Measurements from ENCODE around the gene KAT8.
A peak's percentile ranks its signal among the peaks of the same experiment; 100 is the strongest.
"Not testable (repeated sequence)": the region's sequence is repeated elsewhere in the genome, so short reads cannot be mapped to it uniquely, and the experiment has no call there.

The KAT8 gene

DNA sequence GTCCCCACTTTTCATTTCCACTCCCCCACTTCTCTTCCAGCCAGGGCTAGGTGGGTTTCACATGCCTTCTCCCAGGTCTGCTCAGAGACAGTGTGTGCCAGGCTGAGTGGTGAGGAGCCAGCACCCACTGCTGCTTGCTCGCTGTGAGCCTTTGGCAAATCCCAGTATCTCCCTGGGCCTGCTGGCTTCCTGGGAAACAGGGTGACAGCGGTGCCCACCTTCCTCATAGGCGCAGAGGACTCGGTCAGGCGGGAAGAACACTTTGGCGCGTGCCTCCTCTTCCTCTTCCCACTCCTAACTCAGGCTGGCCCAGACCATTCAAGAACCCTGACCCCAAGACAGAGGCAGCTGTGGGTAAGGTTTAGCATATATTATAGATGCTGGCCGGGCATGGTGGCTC, 28.3 kb upstream of the KAT8 start:
- Histone ChIP-seq H3K36me3 (ENCODE audit: insufficient read depth, insufficient read length, low read length) (peaks cover 66% of the 10 kb centered on the region), H3K27me3 (ENCODE audit: insufficient read depth, insufficient read length) (no peaks in the 10 kb centered on the region), H3K4me3 (ENCODE audit: insufficient read length, low read depth) (no peak overlapping the region), H3K9ac (ENCODE audit: insufficient read length, low read depth) (no peak overlapping the region), H3K9me3 (ENCODE audit: insufficient read depth, low read length) (no peaks in the 10 kb centered on the region), H3K4me1 (ENCODE audit: insufficient read depth, insufficient read length) (peaks cover 7% of the 10 kb centered on the region)
- no peak for TF ChIP-seq SUZ12 (IDR thresholded peaks at IDR 0.05; ENCODE audit: extremely low read depth, insufficient read depth, insufficient read length)
- TF ChIP-seq YY1 (IDR thresholded peaks at IDR 0.05; ENCODE audit: insufficient read depth, insufficient read length) = no peak
- TF ChIP-seq ZNF274 (IDR thresholded peaks at IDR 0.05; ENCODE audit: low read depth, low read length) = no peak
- DNase-seq (ENCODE audit: low read depth, low spot score) = no peak

DNA sequence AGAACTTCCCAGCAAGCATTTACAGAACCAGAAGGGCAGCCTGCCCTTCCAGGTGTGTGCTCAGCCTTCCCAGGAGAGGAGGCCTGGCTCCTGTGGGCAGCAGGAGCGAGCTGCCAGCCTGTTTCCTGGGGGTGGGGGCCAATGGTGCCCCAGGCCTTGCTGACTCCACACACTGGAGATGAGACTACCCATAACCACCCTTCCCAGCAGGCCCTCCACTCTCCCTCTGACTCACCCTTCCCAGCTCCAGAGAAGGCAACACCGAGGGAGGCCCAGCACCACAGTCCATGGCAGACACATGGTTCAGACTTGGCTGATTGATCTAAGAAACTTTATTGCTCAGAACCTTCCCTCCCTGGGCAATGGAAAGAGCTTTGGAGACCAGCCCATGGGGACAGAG, 26.9 kb upstream of the KAT8 start:
- Histone ChIP-seq H3K36me3 (ENCODE audit: insufficient read depth, insufficient read length, low read length) (peaks cover 56% of the 10 kb centered on the region), H3K4me3 (ENCODE audit: insufficient read length, low read depth) (no peak overlapping the region), H3K4me1 (ENCODE audit: insufficient read depth, insufficient read length) (peaks cover 11% of the 10 kb centered on the region), H3K27me3 (ENCODE audit: insufficient read depth, insufficient read length) (no peaks in the 10 kb centered on the region), H3K9me3 (ENCODE audit: insufficient read depth, low read length) (no peaks in the 10 kb centered on the region), H3K9ac (ENCODE audit: insufficient read length, low read depth) (no peak overlapping the region)
- DNase-seq (ENCODE audit: low read depth, low spot score) = no peak
- TF ChIP-seq SUZ12 (IDR thresholded peaks at IDR 0.05; ENCODE audit: extremely low read depth, insufficient read depth, insufficient read length) (no peak), YY1 (IDR thresholded peaks at IDR 0.05; ENCODE audit: insufficient read depth, insufficient read length) (no peak), ZNF274 (IDR thresholded peaks at IDR 0.05; ENCODE audit: low read depth, low read length) (no peak)

DNA sequence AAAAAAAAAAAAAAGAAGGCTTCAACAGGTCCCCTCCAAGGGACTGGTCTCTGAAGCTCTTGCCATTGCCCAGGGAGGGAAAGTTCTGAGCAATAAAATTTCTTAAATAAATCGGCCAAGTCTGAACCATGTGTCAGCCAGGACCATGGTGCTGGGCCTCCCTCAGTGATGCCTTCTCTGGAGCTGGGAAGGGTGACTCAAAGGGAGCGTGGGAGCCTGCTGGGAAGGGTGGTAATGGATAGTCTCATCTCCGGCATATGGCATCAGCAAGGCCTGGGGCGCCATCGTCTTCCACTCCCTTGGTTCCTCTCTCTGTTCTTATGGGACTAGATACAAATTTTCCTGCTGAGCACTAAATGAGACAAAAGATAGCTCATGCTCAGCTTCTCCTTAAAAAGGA, 25.1 kb upstream of the KAT8 start:
- peaks cover 7% of the 10 kb centered on the region for H3K4me1 ChIP-seq (ENCODE audit: insufficient read depth, insufficient read length)
- no peak overlapping the region for H3K9ac ChIP-seq (ENCODE audit: insufficient read length, low read depth)
- TF ChIP-seq SUZ12 (IDR thresholded peaks at IDR 0.05; ENCODE audit: extremely low read depth, insufficient read depth, insufficient read length) (no peak), ZNF274 (IDR thresholded peaks at IDR 0.05; ENCODE audit: low read depth, low read length) (no peak), YY1 (IDR thresholded peaks at IDR 0.05; ENCODE audit: insufficient read depth, insufficient read length) (no peak)
- H3K9me3 ChIP-seq (ENCODE audit: insufficient read depth, low read length) = no peaks in the 10 kb centered on the region
- no peak for DNase-seq (ENCODE audit: low read depth, low spot score)
- peaks cover 43% of the 10 kb centered on the region for H3K36me3 ChIP-seq (ENCODE audit: insufficient read depth, insufficient read length, low read length)
- H3K27me3 ChIP-seq (ENCODE audit: insufficient read depth, insufficient read length) = no peaks in the 10 kb centered on the region
- H3K4me3 ChIP-seq (ENCODE audit: insufficient read length, low read depth) = no peak overlapping the region

DNA sequence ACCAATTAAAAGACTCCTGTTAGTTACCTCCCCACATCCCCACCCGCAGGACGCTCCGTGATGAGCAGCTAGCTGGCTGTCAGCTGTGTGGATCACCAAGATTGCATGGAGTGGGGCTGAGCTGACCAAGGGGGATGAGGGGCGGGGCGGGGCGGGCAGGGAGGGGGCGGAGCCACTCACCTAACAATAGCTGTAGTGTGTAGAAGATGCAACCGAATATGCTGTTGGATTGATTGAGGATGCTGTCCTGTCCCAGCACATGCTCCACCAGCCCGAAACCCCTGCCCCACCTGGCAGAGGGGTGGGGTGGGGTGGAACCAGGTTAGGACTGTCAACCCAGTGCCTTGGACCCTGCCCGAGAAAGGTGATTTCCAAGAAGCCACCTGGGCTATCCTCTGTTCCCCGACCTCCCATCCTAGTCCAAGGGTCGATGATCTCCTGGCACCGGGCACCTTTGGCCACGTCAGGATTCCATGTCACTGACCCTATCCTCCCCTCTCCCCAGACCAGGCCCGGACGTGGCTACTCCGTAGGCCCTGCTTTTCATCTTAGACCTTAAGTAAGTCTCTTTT, 24.2 kb upstream of the KAT8 start:
- H3K27me3 ChIP-seq (ENCODE audit: insufficient read depth, insufficient read length) = no peaks in the 10 kb centered on the region
- peaks cover 34% of the 10 kb centered on the region for H3K36me3 ChIP-seq (ENCODE audit: insufficient read depth, insufficient read length, low read length)
- peak overlapping the region; percentile 99 for H3K4me3 ChIP-seq (ENCODE audit: insufficient read length, low read depth)
- peaks cover 7% of the 10 kb centered on the region for H3K4me1 ChIP-seq (ENCODE audit: insufficient read depth, insufficient read length)
- H3K9me3 ChIP-seq (ENCODE audit: insufficient read depth, low read length) = no peaks in the 10 kb centered on the region
- DNase-seq (ENCODE audit: low read depth, low spot score) = no peak
- H3K9ac ChIP-seq (ENCODE audit: insufficient read length, low read depth) = peak overlapping the region; percentile 99
- TF ChIP-seq ZNF274 (IDR thresholded peaks at IDR 0.05; ENCODE audit: low read depth, low read length) (no peak), YY1 (IDR thresholded peaks at IDR 0.05; ENCODE audit: insufficient read depth, insufficient read length) (no peak)

DNA sequence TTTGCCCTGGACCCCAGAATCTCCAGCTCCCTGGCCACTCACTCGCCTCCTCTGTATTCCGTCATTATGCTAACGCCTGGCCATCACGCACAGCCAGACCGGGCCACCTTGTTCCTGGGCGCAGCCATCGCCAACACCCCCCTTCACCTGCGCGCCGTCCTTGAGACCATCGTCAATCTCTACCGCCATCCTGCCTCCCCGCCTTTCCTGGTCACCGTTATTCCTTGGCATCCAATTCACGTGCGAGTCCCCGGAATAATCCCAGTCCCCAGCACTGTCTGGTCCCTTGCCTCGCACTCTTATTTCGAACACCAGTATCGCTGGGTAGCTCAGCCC, 23.4 kb upstream of the KAT8 start:
- peak overlapping the region; percentile 99 for H3K4me3 ChIP-seq (ENCODE audit: insufficient read length, low read depth)
- H3K27me3 ChIP-seq (ENCODE audit: insufficient read depth, insufficient read length) = no peaks in the 10 kb centered on the region
- H3K36me3 ChIP-seq (ENCODE audit: insufficient read depth, insufficient read length, low read length) = peaks cover 25% of the 10 kb centered on the region
- TF ChIP-seq YY1 (IDR thresholded peaks at IDR 0.05; ENCODE audit: insufficient read depth, insufficient read length) (no peak), ZNF274 (IDR thresholded peaks at IDR 0.05; ENCODE audit: low read depth, low read length) (no peak), SUZ12 (IDR thresholded peaks at IDR 0.05; ENCODE audit: extremely low read depth, insufficient read depth, insufficient read length) (no peak)
- H3K4me1 ChIP-seq (ENCODE audit: insufficient read depth, insufficient read length) = peaks cover 7% of the 10 kb centered on the region
- no peaks in the 10 kb centered on the region for H3K9me3 ChIP-seq (ENCODE audit: insufficient read depth, low read length)
- peak overlapping the region; percentile 99 for H3K9ac ChIP-seq (ENCODE audit: insufficient read length, low read depth)
- DNase-seq (ENCODE audit: low read depth, low spot score) = no peak

DNA sequence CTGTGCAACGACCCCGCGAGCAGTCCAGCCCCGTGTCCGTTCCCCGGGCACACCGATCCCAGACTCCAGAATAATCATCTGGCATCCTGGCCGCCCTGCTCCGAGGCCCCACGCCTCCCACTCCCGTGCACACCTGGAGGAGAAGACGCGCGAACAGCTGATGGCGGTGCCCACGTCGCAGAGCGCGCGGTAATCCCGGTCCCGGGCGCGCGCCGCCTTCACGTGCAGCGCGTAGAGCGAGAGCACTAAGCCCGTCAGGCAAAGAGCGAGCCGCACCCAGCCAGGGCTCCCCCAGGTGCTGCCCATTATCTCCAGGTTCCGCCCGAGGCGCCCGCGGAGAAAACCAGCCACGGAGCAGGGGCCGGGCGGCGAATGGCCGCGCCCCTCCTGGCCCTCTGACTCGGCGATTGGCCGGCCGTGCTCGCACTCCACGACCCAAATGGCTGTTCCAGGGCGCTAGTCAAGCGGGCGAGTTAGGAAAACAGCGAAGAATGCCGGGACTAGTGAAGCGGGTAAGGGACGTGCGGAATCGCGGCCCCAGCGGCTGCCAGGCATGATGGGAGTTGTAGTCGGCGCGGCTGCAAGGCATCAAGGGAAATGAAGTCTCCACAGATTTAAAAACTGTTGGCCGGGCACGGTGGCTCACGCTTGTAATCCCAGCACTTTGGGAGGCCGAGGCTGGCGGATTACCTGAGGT, 22.9 kb upstream of the KAT8 start, which contains the start of gene VKORC1:
Gene VKORC1, minus strand, starts transcription at position 374 of the 697 bp plus-strand sequence. Its CDS starts 68 bp downstream, at position 306.
- peaks cover 7% of the 10 kb centered on the region for H3K4me1 ChIP-seq (ENCODE audit: insufficient read depth, insufficient read length)
- H3K9ac ChIP-seq (ENCODE audit: insufficient read length, low read depth) = peak within 1 kb of the TSS; percentile 99
- H3K9me3 ChIP-seq (ENCODE audit: insufficient read depth, low read length) = no peaks in the 10 kb centered on the region
- peak within 1 kb of the TSS; percentile 99 for H3K4me3 ChIP-seq (ENCODE audit: insufficient read length, low read depth)
- TF ChIP-seq YY1 (IDR thresholded peaks at IDR 0.05; ENCODE audit: insufficient read depth, insufficient read length) (no peak), SUZ12 (IDR thresholded peaks at IDR 0.05; ENCODE audit: extremely low read depth, insufficient read depth, insufficient read length) (no peak), ZNF274 (IDR thresholded peaks at IDR 0.05; ENCODE audit: low read depth, low read length) (no peak)
- H3K27me3 ChIP-seq (ENCODE audit: insufficient read depth, insufficient read length) = no peaks in the 10 kb centered on the region
- peaks cover 22% of the 10 kb centered on the region for H3K36me3 ChIP-seq (ENCODE audit: insufficient read depth, insufficient read length, low read length)
- peak; percentile 98 for DNase-seq (ENCODE audit: low read depth, low spot score)

DNA sequence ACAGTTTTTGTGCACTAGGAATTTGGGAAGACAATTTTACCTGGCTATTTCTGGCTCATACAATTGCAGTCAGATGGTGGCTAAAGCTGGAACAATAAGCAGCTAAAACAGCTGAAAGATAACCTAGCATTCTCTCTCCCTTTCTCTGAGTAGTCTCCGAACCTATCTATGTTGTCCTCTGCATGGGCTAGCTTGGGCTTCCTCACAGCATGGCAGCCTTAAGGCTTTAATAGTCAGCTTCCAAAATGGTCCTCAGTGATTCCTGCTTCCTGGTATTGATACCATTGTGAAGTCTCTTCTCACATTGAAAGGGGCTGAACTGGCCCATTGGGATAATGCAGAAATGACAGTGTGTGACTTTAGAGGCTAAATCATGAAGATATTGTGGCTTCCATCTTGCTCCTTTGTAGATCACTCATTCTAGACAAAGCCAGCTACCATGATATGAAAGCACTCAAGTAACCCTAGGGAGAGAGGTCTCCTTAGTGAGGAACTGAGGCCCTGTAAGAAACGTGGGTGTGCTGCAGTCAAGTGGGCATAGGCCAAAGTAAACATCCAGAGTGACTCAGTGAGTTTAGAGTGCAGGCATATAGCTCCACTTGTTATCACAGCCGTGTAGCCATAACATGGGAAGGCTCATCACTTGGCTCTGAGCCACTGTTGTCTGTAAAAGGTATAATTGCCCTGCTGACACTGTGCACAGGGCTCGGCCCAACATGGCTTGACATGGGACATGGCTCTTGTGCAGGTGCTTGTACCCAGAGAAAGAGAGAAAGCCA, 17.4 kb upstream of the KAT8 start:
- Histone ChIP-seq H3K27me3 (ENCODE audit: insufficient read depth, insufficient read length) (no peaks in the 10 kb centered on the region), H3K4me1 (ENCODE audit: insufficient read depth, insufficient read length) (peaks cover 4% of the 10 kb centered on the region), H3K9ac (ENCODE audit: insufficient read length, low read depth) (no peak overlapping the region), H3K4me3 (ENCODE audit: insufficient read length, low read depth) (no peak overlapping the region), H3K9me3 (ENCODE audit: insufficient read depth, low read length) (no peaks in the 10 kb centered on the region; the same call in 1 of the 2 replicates), H3K36me3 (ENCODE audit: insufficient read depth, insufficient read length, low read length) (no peaks in the 10 kb centered on the region)
- TF ChIP-seq ZNF274 (IDR thresholded peaks at IDR 0.05; ENCODE audit: low read depth, low read length) (no peak), YY1 (IDR thresholded peaks at IDR 0.05; ENCODE audit: insufficient read depth, insufficient read length) (no peak), SUZ12 (IDR thresholded peaks at IDR 0.05; ENCODE audit: extremely low read depth, insufficient read depth, insufficient read length) (no peak)
- DNase-seq (ENCODE audit: low read depth, low spot score) = no peak

DNA sequence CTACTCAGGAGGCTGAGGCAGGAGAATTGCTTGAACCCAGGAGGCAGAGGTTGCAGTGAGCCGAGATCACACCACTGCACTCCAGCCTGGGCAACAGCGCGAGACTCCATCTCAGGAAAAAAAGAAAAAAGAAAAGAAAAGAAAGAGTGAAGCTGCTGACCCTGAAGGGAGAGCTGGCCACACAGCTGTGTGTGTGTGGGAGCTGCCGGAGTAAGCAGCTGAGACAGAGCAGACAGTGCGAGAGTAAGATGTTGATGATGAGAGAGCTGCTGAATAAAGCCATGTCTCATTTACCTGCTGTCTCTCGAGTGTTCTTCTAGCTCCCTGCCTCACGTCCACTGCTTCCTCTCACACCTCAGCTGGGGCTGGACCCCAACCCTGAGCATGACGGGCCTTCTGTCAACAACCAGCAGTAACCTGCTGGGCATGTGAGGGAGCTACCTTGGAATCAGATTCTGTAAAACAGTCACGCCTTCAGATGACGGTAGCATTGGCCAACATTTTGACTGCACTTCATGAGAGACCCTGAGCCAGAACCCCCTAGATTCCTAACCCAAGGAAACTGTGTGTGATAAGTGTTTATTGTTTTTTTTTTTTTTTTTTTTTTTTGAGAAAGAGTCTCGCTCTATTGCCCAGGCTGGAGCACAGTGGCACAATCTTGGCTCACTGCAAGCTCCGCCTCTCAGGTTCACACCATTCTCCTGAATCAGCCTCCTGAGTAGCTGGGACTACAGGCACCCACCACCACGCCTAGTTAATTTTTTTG, 16.4 kb upstream of the KAT8 start:
- not testable (repeated sequence) for H3K9me3 ChIP-seq (ENCODE audit: insufficient read depth, low read length); H3K9ac ChIP-seq (ENCODE audit: insufficient read length, low read depth); DNase-seq (ENCODE audit: low read depth, low spot score); H3K27me3 ChIP-seq (ENCODE audit: insufficient read depth, insufficient read length); H3K4me1 ChIP-seq (ENCODE audit: insufficient read depth, insufficient read length); H3K36me3 ChIP-seq (ENCODE audit: insufficient read depth, insufficient read length, low read length); H3K4me3 ChIP-seq (ENCODE audit: insufficient read length, low read depth)

All from NT2/D1 (cell line).